K562 (cell line): ENCODE data around the gene ZNF154. TPM values are rescaled to one million over a fixed set of nuclear protein-coding genes. Genes with fewer than 3 reads are reported as not detected.

ENCODE experiments used
- ATAC-seq: fragments of 200-7000 bp; cut with Tn5 transposase; 3 replicates; pipeline ENCODE4 v1.9.1; 2020; ENCODE audit warnings: moderate library complexity
- BruUV-seq: library from RNA; stranded (reverse); fragments of 400-500 nt; replicated peaks from 2 replicates; lab custom pipeline; 2021; lab: Mats Ljungman, UMichigan
- CTCF ChIA-PET: fragments of 300-600 bp; formaldehyde crosslinking; extraction: SDS; loops from one replicate; lab custom pipeline; 2021; ENCODE audit warnings: low intra/inter-chr PET ratio; lab: Yijun Ruan, JAX
- POLR2A ChIA-PET: fragments of 300-600, 350-650 bp; sonication (Branson Sonifier 250); formaldehyde crosslinking; extraction: SDS; loops from one replicate; lab custom pipeline; 2021; ENCODE audit warnings: antibody characterized with exemption, inconsistent platforms; lab: Yijun Ruan, JAX
- DNase-seq, 4 experiments: peaks; one replicate each; pipeline versions ENCODE4 v3.0.0 to v3.0.0-alpha.2; 2011 to 2018; ENCODE audit warnings: low spot score in 3 of 4, mixed read lengths in 3 of 4; ENCODE audit errors: extremely low read depth in 1 of 4
- FAIRE-seq: peaks from 2 replicates; lab custom pipeline; 2011; peaks lifted over from hg19 to GRCh38; lab: Jason Lieb, UNC
- H2AFZ ChIP-seq: 2 replicates; pipeline ENCODE4 v1.6.0; 2011; ENCODE audit warnings: low read depth, low read length, control low read depth, inconsistent platforms
- H3K27ac ChIP-seq: fragments of 200-600 bp; 3 replicates; pipeline ENCODE4 v1.8.0; 2011; ENCODE audit warnings: low read depth, mild to moderate bottlenecking, control low read depth, inconsistent platforms, low read length, moderate library complexity, mixed read lengths; ENCODE audit errors: extremely low read depth
- H3K27me3 ChIP-seq, 2 experiments: fragments of 300-600 bp in 1 of 2; 2 replicates in 1 of 2; 3 replicates in 1 of 2; pipeline versions ENCODE4 v1.6.0 to v1.8.0; 2011; ENCODE audit warnings: inconsistent platforms in 2 of 2, low read length in 2 of 2, mild to moderate bottlenecking in 1 of 2, mixed read lengths in 1 of 2, moderate library complexity in 1 of 2; ENCODE audit not compliant: control insufficient read depth in 2 of 2, insufficient read depth in 2 of 2
- H3K36me3 ChIP-seq: fragments of 300-600 bp; 3 replicates; pipeline ENCODE4 v1.8.0; 2011; ENCODE audit warnings: mild to moderate bottlenecking, low read length, inconsistent platforms; ENCODE audit not compliant: control insufficient read depth, insufficient read depth
- H3K4me1 ChIP-seq, 2 experiments: fragments of 200-600 bp in 1 of 2; replicated peaks in 1 of 2; 2 replicates in 1 of 2; 3 replicates in 1 of 2; pipeline versions ENCODE4 v1.5.1 to v1.8.0; 2011; ENCODE audit warnings: inconsistent platforms in 2 of 2, low read length in 2 of 2, mild to moderate bottlenecking in 1 of 2, mixed read lengths in 1 of 2, moderate library complexity in 1 of 2; ENCODE audit not compliant: control insufficient read depth in 2 of 2, insufficient read depth in 2 of 2
- H3K4me2 ChIP-seq: 2 replicates; pipeline ENCODE4 v1.6.1; 2011; ENCODE audit warnings: low read length, control low read depth, inconsistent platforms, mixed read lengths; ENCODE audit not compliant: insufficient read depth
- H3K4me3 ChIP-seq: fragments of 200-600 bp; sonication (generic), shearing (Covaris generic); 2 replicates; pipeline ENCODE4 v1.5.1; 2016; ENCODE audit warnings: control low read depth, inconsistent platforms
- H3K79me2 ChIP-seq: fragments of 200-600 bp; 3 replicates; pipeline ENCODE4 v1.8.0; 2011; ENCODE audit warnings: low read length, inconsistent platforms; ENCODE audit not compliant: control insufficient read depth, insufficient read depth
- H3K9ac ChIP-seq, 2 experiments: 2 replicates each; pipeline versions ENCODE4 v1.6.0 to v1.6.1; 2011; ENCODE audit warnings: low read depth in 2 of 2, low read length in 2 of 2, control low read depth in 1 of 2, inconsistent platforms in 1 of 2, mild to moderate bottlenecking in 1 of 2, mixed read lengths in 1 of 2; ENCODE audit not compliant: insufficient read depth in 1 of 2
- H3K9me1 ChIP-seq: one replicate; pipeline ENCODE4 v1.6.0; 2011; ENCODE audit warnings: inconsistent platforms, mild to moderate bottlenecking, low read length, moderate library complexity; ENCODE audit not compliant: control insufficient read depth, insufficient read depth
- H3K9me3 ChIP-seq: replicated peaks from 2 replicates; pipeline ENCODE4 v1.5.1; 2011; ENCODE audit warnings: low read depth, low read length, inconsistent platforms; ENCODE audit not compliant: control insufficient read depth, insufficient read depth
- H4K20me1 ChIP-seq: replicated peaks from 2 replicates; pipeline ENCODE4 v1.6.1; 2011; ENCODE audit warnings: low read length, inconsistent platforms, mixed read lengths; ENCODE audit not compliant: control insufficient read depth, insufficient read depth
- ARID4B ChIP-seq: sonication (generic); formaldehyde crosslinking; IDR thresholded peaks from 2 replicates; pipeline ENCODE4 v1.8.0; 2022; ENCODE audit warnings: mild to moderate bottlenecking, missing genetic modification reagents
- ETV5 ChIP-seq: sonication (generic); formaldehyde crosslinking; IDR thresholded peaks from 2 replicates; pipeline ENCODE4 v1.4.0; 2020; ENCODE audit warnings: low read depth, mild to moderate bottlenecking, missing genetic modification reagents
- IFI16 ChIP-seq: fragments of 250-450 bp; sonication (Bioruptor Pico); IDR thresholded peaks from 2 replicates; pipeline ENCODE4 v2.1.2; 2022; ENCODE audit warnings: mild to moderate bottlenecking, inconsistent platforms
- IRF2 ChIP-seq: sonication (generic); formaldehyde crosslinking; IDR thresholded peaks from 2 replicates; pipeline ENCODE4 v1.8.1; 2022; ENCODE audit warnings: mild to moderate bottlenecking, missing genetic modification reagents
- PHB ChIP-seq: fragments of 250-450 bp; sonication (Bioruptor Pico); IDR thresholded peaks from 2 replicates; pipeline ENCODE4 v1.5.0; 2021
- ZBTB33 ChIP-seq: sonication (generic); formaldehyde crosslinking; IDR thresholded peaks from 2 replicates; pipeline ENCODE4 v1.8.1; 2023; ENCODE audit warnings: mild to moderate bottlenecking, missing genetic modification reagents
- ZC3H4 ChIP-seq: sonication (generic); formaldehyde crosslinking; IDR thresholded peaks from 2 replicates; pipeline ENCODE4 v1.9.0; 2021; ENCODE audit warnings: missing genetic modification reagents, borderline replicate concordance
- ZNF224 ChIP-seq: sonication (generic); formaldehyde crosslinking; IDR thresholded peaks from 2 replicates; pipeline ENCODE4 v1.8.0; 2022; ENCODE audit warnings: mild to moderate bottlenecking, missing genetic modification reagents
- ZNF445 ChIP-seq: fragments of 250-450 bp; sonication (Bioruptor Pico); IDR thresholded peaks from 2 replicates; pipeline ENCODE4 v1.4.0; 2020; ENCODE audit warnings: low read depth, mild to moderate bottlenecking, moderate library complexity
- ZNF644 ChIP-seq: fragments of 200-800 bp; sonication (Bioruptor generic); IDR thresholded peaks from 2 replicates; pipeline ENCODE4 v1.6.1; 2016; ENCODE audit warnings: low read depth, missing genetic modification characterization, missing compliant biosample characterization
- WGBS: fragments of 100-300 bp; shearing (Covaris generic); methylation state at CpG from one replicate; pipeline ENCODE4 v1.1.6; 2016; ENCODE audit warnings: low coverage, mixed read lengths; ENCODE audit not compliant: insufficient coverage; ENCODE audit errors: missing lambda C conversion rate; 5-methylcytosine and 5-hydroxymethylcytosine counted together
- in situ Hi-C: fragments of 300-500 bp; cut with MboI; formaldehyde crosslinking; loops from 4 replicates; pipeline ENCODE4 v1.15.0; 2018; ENCODE audit warnings: inconsistent platforms, mixed read lengths
- intact Hi-C: fragments of 100-400 bp; cut with micrococcal nuclease; formaldehyde crosslinking; loops from 2 replicates; pipeline ENCODE4 v1.14.2; 2022
- polyA plus RNA-seq, 8 experiments: library from polyadenylated mRNA; depleted of rRNA in 4 of 8; stranded (reverse) in 5 of 8; unstranded in 3 of 8; fragments of >200 nt; fragmentation: Nextera tagmentation in 2 of 8; fragmentation: Illumina TruSeq in 1 of 8; extraction: Ambion mirVana in 2 of 8; extraction: Trizol in 1 of 8; gene quantifications; 2 replicates each; pipeline versions ENCODE4 v1.2.1 to v1.2.3, GENCODE V29; 2011 to 2014; ENCODE audit warnings: inconsistent platforms in 1 of 8, missing spikeins in 1 of 8
- total RNA-seq, 7 experiments: library from RNA; depleted of rRNA in 6 of 7; stranded (reverse); fragments of >200 nt in 6 of 7; fragmentation: Illumina TruSeq in 2 of 7; extraction: Trizol in 2 of 7; gene quantifications; 2 replicates each; pipeline versions ENCODE4 v1.2.1 to v1.2.3, GENCODE V29; 2011 to 2021; ENCODE audit warnings: low replicate concordance in 1 of 7
- TF ChIP-seq, protein P1 (sequence below): fragments of 250-450 bp; sonication (Bioruptor Pico); IDR thresholded peaks from 2 replicates; pipeline ENCODE4 v1.4.0; 2020; ENCODE audit warnings: mild to moderate bottlenecking, moderate library complexity
- TF ChIP-seq, protein P2 (sequence below): fragments of 450-650 bp; IDR thresholded peaks from 2 replicates; pipeline ENCODE4 v1.6.1; 2016; ENCODE audit warnings: antibody characterized with exemption

ZNF154 gene
- total and polyA plus RNA-seq, 9 of the 15 experiments (the other 6 are each of a cell fraction or from before 2014, with no cell fraction given) = 0.06 to 0.11 (median 0.07) TPM; not detected in 6

DNA sequence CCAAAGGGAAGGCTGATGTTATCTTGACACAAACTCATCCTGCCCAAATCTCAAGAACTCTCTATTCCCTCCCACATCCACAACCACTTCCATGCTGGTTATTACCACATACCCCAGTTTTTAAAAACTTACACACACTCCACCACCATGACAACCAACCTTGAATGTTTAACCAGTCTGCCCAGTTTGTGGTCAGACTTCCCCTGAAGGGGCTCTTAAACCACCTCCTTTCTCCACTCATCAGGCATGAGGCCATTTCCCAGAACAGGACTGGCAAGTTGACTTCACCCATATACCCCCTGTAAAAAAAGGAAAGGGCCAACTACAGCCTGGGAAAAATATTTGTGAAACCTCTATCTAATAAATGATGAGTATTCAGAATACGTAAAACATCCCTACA, 52.7 kb downstream of the ZNF154 start:
- H4K20me1 ChIP-seq = no peaks in the 10 kb centered on the region
- H3K9ac ChIP-seq = no peak overlapping the region
- no peak overlapping the region for H3K4me3 ChIP-seq
- intact Hi-C loops (no loop called here), in situ Hi-C loops (no loop called here)
- H3K27me3 ChIP-seq = no peaks in the 10 kb centered on the region
- peaks cover 3 to 24% of the 10 kb centered on the region in 2 experiments; a peak in 3 of 5 replicates for H3K4me1 ChIP-seq
- no peaks in the 10 kb centered on the region for H3K36me3 ChIP-seq
- DNase-seq (no peak), ATAC-seq (no peak), FAIRE-seq (no peak)
- 0% methylated on average over 1 of the region's 1 CpG for WGBS
- ChIA-PET POLR2A (no interaction called here), CTCF (no interaction called here)
- no peaks in the 10 kb centered on the region for H3K79me2 ChIP-seq
- H3K4me2 ChIP-seq = peak overlapping the region; percentile 51; the same call in 1 of the 2 replicates
- no peak overlapping the region for H3K27ac ChIP-seq
- H3K9me3 ChIP-seq = no peaks in the 10 kb centered on the region
- no peak overlapping the region for H2AFZ ChIP-seq
- BruUV-seq = no TSS peak
- no peaks in the 10 kb centered on the region for H3K9me1 ChIP-seq
- TF ChIP-seq IFI16 (no peak), ZNF644 (tag) (no peak), ZC3H4 (no peak), ARID4B (CRISPR knock-in tag) (no peak), IRF2 (CRISPR knock-in tag) (no peak), ZNF445 (CRISPR knock-in tag) (no peak), PHB (CRISPR knock-in tag) (no peak), ZBTB33 (CRISPR knock-in tag) (no peak), ZNF224 (CRISPR knock-in tag) (no peak), ETV5 (CRISPR knock-in tag) (no peak)
- TF ChIP-seq, protein P1, sequence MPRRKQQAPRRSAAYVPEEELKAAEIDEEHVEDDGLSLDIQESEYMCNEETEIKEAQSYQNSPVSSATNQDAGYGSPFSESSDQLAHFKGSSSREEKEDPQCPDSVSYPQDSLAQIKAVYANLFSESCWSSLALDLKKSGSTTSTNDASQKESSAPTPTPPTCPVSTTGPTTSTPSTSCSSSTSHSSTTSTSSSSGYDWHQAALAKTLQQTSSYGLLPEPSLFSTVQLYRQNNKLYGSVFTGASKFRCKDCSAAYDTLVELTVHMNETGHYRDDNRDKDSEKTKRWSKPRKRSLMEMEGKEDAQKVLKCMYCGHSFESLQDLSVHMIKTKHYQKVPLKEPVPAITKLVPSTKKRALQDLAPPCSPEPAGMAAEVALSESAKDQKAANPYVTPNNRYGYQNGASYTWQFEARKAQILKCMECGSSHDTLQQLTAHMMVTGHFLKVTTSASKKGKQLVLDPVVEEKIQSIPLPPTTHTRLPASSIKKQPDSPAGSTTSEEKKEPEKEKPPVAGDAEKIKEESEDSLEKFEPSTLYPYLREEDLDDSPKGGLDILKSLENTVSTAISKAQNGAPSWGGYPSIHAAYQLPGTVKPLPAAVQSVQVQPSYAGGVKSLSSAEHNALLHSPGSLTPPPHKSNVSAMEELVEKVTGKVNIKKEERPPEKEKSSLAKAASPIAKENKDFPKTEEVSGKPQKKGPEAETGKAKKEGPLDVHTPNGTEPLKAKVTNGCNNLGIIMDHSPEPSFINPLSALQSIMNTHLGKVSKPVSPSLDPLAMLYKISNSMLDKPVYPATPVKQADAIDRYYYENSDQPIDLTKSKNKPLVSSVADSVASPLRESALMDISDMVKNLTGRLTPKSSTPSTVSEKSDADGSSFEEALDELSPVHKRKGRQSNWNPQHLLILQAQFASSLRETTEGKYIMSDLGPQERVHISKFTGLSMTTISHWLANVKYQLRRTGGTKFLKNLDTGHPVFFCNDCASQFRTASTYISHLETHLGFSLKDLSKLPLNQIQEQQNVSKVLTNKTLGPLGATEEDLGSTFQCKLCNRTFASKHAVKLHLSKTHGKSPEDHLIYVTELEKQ (CRISPR knock-in tag) = no peak
- TF ChIP-seq, protein P2, sequence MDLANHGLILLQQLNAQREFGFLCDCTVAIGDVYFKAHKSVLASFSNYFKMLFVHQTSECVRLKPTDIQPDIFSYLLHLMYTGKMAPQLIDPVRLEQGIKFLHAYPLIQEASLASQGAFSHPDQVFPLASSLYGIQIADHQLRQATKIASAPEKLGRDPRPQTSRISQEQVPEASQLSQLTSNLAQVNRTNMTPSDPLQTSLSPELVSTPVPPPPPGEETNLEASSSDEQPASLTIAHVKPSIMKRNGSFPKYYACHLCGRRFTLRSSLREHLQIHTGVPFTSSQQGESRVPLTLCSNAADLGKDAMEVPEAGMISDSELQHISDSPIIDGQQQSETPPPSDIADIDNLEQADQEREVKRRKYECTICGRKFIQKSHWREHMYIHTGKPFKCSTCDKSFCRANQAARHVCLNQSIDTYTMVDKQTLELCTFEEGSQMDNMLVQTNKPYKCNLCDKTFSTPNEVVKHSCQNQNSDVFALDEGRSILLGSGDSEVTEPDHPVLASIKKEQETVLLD = no peak
